Measurements from ENCODE around the gene COLEC11. TPM values are rescaled to one million over a fixed set of nuclear protein-coding genes. Genes with fewer than 3 reads are reported as not detected.

Gene COLEC11
- polyA plus RNA-seq, 1 donor (not counting 4 experiments of a cell fraction or from before 2014, with no cell fraction given), result not detected

- Histone ChIP-seq H3K27ac (ENCODE audit: control insufficient read depth, insufficient read depth, low read length) (no peak overlapping the region), H3K4me2 (ENCODE audit: control insufficient read depth, extremely low read depth, insufficient read depth, low read depth, low read length) (no peak overlapping the region), H3K79me2 (ENCODE audit: control insufficient read depth, insufficient read depth, low read length) (no peaks in the 10 kb centered on the region), H3K9me1 (ENCODE audit: control insufficient read depth, extremely low read depth, insufficient read depth, low read length) (no peaks in the 10 kb centered on the region), H3K9me3 (ENCODE audit: control insufficient read depth, low read depth, low read length) (no peaks in the 10 kb centered on the region), H4K20me1 (ENCODE audit: control insufficient read depth, extremely low read depth, insufficient read depth, low read length) (no peaks in the 10 kb centered on the region), H3K4me1 (ENCODE audit: control insufficient read depth, extremely low read depth, insufficient read depth, low read length) (no peaks in the 10 kb centered on the region), H3K9ac (ENCODE audit: control insufficient read depth, extremely low read depth, insufficient read depth, low read length) (no peak overlapping the region), H3K4me3 (ENCODE audit: control insufficient read depth in 2 of 3, extremely low read depth in 1 of 3, insufficient read depth in 2 of 3, low read depth in 1 of 3, low read length in 3 of 3) (no peak overlapping the region), H3K27me3 (ENCODE audit: control insufficient read depth, extremely low read depth, insufficient read depth, low read length) (no peaks in the 10 kb centered on the region), H2AFZ (ENCODE audit: control insufficient read depth, low read length) (no peak overlapping the region), H3K36me3 (ENCODE audit: control insufficient read depth in 2 of 2, extremely low read depth in 1 of 2, insufficient read depth in 2 of 2, low read length in 2 of 2) (peaks cover 1 to 2% of the 10 kb centered on the region in 2 experiments)
- dilution Hi-C loops (cut with MboI; ENCODE audit: extremely low pct_ligation_motif_present, low sequenced_read_pairs), result no loop called here
- TF ChIP-seq, protein P1, sequence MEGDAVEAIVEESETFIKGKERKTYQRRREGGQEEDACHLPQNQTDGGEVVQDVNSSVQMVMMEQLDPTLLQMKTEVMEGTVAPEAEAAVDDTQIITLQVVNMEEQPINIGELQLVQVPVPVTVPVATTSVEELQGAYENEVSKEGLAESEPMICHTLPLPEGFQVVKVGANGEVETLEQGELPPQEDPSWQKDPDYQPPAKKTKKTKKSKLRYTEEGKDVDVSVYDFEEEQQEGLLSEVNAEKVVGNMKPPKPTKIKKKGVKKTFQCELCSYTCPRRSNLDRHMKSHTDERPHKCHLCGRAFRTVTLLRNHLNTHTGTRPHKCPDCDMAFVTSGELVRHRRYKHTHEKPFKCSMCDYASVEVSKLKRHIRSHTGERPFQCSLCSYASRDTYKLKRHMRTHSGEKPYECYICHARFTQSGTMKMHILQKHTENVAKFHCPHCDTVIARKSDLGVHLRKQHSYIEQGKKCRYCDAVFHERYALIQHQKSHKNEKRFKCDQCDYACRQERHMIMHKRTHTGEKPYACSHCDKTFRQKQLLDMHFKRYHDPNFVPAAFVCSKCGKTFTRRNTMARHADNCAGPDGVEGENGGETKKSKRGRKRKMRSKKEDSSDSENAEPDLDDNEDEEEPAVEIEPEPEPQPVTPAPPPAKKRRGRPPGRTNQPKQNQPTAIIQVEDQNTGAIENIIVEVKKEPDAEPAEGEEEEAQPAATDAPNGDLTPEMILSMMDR (optimal IDR thresholded peaks at IDR 0.05 in 1 of 3, IDR thresholded peaks at IDR 0.05 in 1 of 3, conservative IDR thresholded peaks at IDR 0.05 in 1 of 3; ENCODE audit: extremely low read depth in 1 of 3, insufficient read depth in 2 of 3, low read length in 3 of 3), result no peak
- TF ChIP-seq EZH2 (IDR thresholded peaks at IDR 0.05; ENCODE audit: low read length), result no peak
- FAIRE-seq (no peak), DNase-seq (ENCODE audit: low read depth, low spot score) (no peak)
Measured at GRCh38 chr2:3589086-3589485, 5.8 kb upstream of the COLEC11 start.

- FAIRE-seq (no peak), DNase-seq (ENCODE audit: low read depth, low spot score) (no peak)
- Histone ChIP-seq H3K9ac (ENCODE audit: control insufficient read depth, extremely low read depth, insufficient read depth, low read length) (no peak overlapping the region), H3K4me1 (ENCODE audit: control insufficient read depth, extremely low read depth, insufficient read depth, low read length) (no peaks in the 10 kb centered on the region), H3K9me1 (ENCODE audit: control insufficient read depth, extremely low read depth, insufficient read depth, low read length) (no peaks in the 10 kb centered on the region), H2AFZ (ENCODE audit: control insufficient read depth, low read length) (no peak overlapping the region), H3K79me2 (ENCODE audit: control insufficient read depth, insufficient read depth, low read length) (no peaks in the 10 kb centered on the region), H3K27me3 (ENCODE audit: control insufficient read depth, extremely low read depth, insufficient read depth, low read length) (no peaks in the 10 kb centered on the region), H3K4me3 (ENCODE audit: control insufficient read depth in 2 of 3, extremely low read depth in 1 of 3, insufficient read depth in 2 of 3, low read depth in 1 of 3, low read length in 3 of 3) (no peak overlapping the region), H3K4me2 (ENCODE audit: control insufficient read depth, extremely low read depth, insufficient read depth, low read depth, low read length) (no peak overlapping the region), H4K20me1 (ENCODE audit: control insufficient read depth, extremely low read depth, insufficient read depth, low read length) (no peaks in the 10 kb centered on the region), H3K27ac (ENCODE audit: control insufficient read depth, insufficient read depth, low read length) (no peak overlapping the region), H3K36me3 (ENCODE audit: control insufficient read depth in 2 of 2, extremely low read depth in 1 of 2, insufficient read depth in 2 of 2, low read length in 2 of 2) (no peaks in the 10 kb centered on the region), H3K9me3 (ENCODE audit: control insufficient read depth, low read depth, low read length) (no peaks in the 10 kb centered on the region)
- TF ChIP-seq, protein P1 (optimal IDR thresholded peaks at IDR 0.05 in 1 of 3, IDR thresholded peaks at IDR 0.05 in 1 of 3, conservative IDR thresholded peaks at IDR 0.05 in 1 of 3; ENCODE audit: extremely low read depth in 1 of 3, insufficient read depth in 2 of 3, low read length in 3 of 3), result no peak
- no peak for TF ChIP-seq EZH2 (IDR thresholded peaks at IDR 0.05; ENCODE audit: low read length)
- dilution Hi-C loops (cut with MboI; ENCODE audit: extremely low pct_ligation_motif_present, low sequenced_read_pairs), result no loop called here
Measured at GRCh38 chr2:3595404-3595803, 492 bp downstream of the COLEC11 start.

Data from keratinocyte (primary cell).